ENCODE measurements around the gene ELF5.

ELF5 gene

DNA sequence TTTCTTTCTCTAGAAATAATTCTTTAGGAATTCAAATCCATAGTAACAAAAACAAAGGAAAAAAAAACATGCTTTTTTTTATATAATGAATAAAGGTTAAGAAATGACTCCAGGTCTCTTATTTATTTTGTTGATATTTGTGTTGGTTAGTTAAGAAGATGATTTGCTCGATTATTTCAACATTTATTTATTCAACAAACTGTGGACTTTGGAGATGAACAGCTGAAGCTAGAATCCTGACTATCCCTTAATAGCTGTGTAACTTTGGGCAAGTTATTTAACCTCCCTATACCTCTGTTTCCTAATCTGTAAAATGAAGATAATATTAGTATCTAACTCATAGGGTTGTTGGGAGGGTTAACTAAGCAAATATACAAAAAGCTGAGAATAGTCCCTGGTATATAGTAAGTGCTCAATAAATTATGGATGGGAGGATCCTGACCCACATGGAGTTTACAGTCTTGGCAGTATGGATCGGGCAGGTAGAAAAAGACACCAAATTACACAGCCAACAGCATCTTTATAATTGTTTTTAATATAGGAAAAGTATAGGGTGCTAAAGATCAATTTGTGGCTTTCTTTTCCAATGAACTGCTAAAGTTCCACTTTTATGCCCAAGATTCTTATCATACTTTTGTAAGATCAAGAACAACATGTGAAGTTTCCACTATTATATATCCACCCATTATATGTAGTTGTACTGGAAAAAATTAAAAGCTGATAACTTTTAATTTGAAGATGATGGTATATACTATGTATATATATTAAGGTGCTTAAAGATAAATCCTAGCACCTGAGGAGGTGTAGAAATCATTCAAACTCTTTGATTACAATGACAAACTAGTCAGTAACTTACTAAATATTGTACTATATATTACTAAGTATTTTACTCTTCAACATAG lies 76.1 kb downstream of the ELF5 start:
- peak overlapping the region; percentile 70; the same call in 1 of the 2 replicates for H3K4me3 ChIP-seq (ENCODE audit: low read depth, low read length)
- no peaks in the 10 kb centered on the region for H3K4me1 ChIP-seq (ENCODE audit: control insufficient read depth, insufficient read depth, low read length)
- ChIA-PET CTCF (interaction anchor here (0.6 to 1.3 kb wide), 5 partner anchors 9 to 1828 kb away, joined by 3 to 4 read pairs (median 4); no protein-coding TSS in a partner anchor), POLR2A (interaction anchor here (0.8 to 1.4 kb wide), 3 partner anchors 13 to 79 kb away, joined by 3 to 4 read pairs (median 3); partner anchors contain the start of gene ABTB2)
- H3K27ac ChIP-seq (ENCODE audit: extremely low read depth, low read depth, low read length) = no peak overlapping the region
- H3K9me3 ChIP-seq (ENCODE audit: control insufficient read depth, insufficient read depth, low read depth, low read length) = no peaks in the 10 kb centered on the region
- H3K36me3 ChIP-seq (ENCODE audit: control insufficient read depth in 2 of 2, insufficient read depth in 1 of 2, low read length in 2 of 2) = no peaks in the 10 kb centered on the region
- TF ChIP-seq ZNF121 (tag by site-specific recombination; IDR thresholded peaks at IDR 0.05) = no peak
- no peak for TF ChIP-seq ZNF239 (tag by site-specific recombination; IDR thresholded peaks at IDR 0.05)
- no peak for TF ChIP-seq KLF16 (tag by site-specific recombination; IDR thresholded peaks at IDR 0.05)
- no peak for TF ChIP-seq ZNF600 (tag by site-specific recombination; IDR thresholded peaks at IDR 0.05)
- TF ChIP-seq, protein P1, sequence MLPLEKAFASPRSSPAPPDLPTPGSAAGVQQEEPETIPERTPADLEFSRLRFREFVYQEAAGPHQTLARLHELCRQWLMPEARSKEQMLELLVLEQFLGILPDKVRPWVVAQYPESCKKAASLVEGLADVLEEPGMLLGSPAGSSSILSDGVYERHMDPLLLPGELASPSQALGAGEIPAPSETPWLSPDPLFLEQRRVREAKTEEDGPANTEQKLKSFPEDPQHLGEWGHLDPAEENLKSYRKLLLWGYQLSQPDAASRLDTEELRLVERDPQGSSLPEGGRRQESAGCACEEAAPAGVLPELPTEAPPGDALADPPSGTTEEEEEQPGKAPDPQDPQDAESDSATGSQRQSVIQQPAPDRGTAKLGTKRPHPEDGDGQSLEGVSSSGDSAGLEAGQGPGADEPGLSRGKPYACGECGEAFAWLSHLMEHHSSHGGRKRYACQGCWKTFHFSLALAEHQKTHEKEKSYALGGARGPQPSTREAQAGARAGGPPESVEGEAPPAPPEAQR (tag by site-specific recombination; IDR thresholded peaks at IDR 0.05) = no peak
- no peak for TF ChIP-seq ZNF521 (tag by site-specific recombination; IDR thresholded peaks at IDR 0.05)
- no peak for TF ChIP-seq ZNF266 (tag by site-specific recombination; IDR thresholded peaks at IDR 0.05; ENCODE audit: low read depth)
- TF ChIP-seq, protein P2, sequence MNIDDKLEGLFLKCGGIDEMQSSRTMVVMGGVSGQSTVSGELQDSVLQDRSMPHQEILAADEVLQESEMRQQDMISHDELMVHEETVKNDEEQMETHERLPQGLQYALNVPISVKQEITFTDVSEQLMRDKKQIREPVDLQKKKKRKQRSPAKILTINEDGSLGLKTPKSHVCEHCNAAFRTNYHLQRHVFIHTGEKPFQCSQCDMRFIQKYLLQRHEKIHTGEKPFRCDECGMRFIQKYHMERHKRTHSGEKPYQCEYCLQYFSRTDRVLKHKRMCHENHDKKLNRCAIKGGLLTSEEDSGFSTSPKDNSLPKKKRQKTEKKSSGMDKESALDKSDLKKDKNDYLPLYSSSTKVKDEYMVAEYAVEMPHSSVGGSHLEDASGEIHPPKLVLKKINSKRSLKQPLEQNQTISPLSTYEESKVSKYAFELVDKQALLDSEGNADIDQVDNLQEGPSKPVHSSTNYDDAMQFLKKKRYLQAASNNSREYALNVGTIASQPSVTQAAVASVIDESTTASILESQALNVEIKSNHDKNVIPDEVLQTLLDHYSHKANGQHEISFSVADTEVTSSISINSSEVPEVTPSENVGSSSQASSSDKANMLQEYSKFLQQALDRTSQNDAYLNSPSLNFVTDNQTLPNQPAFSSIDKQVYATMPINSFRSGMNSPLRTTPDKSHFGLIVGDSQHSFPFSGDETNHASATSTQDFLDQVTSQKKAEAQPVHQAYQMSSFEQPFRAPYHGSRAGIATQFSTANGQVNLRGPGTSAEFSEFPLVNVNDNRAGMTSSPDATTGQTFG (tag by site-specific recombination; IDR thresholded peaks at IDR 0.05; ENCODE audit: borderline replicate concordance) = no peak
- no peak for TF ChIP-seq ZNF112 (tag by site-specific recombination; IDR thresholded peaks at IDR 0.05)
- TF ChIP-seq, protein P3, sequence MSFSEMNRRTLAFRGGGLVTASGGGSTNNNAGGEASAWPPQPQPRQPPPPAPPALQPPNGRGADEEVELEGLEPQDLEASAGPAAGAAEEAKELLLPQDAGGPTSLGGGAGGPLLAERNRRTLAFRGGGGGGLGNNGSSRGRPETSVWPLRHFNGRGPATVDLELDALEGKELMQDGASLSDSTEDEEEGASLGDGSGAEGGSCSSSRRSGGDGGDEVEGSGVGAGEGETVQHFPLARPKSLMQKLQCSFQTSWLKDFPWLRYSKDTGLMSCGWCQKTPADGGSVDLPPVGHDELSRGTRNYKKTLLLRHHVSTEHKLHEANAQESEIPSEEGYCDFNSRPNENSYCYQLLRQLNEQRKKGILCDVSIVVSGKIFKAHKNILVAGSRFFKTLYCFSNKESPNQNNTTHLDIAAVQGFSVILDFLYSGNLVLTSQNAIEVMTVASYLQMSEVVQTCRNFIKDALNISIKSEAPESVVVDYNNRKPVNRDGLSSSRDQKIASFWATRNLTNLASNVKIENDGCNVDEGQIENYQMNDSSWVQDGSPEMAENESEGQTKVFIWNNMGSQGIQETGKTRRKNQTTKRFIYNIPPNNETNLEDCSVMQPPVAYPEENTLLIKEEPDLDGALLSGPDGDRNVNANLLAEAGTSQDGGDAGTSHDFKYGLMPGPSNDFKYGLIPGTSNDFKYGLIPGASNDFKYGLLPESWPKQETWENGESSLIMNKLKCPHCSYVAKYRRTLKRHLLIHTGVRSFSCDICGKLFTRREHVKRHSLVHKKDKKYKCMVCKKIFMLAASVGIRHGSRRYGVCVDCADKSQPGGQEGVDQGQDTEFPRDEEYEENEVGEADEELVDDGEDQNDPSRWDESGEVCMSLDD (tag by site-specific recombination; IDR thresholded peaks at IDR 0.05) = no peak
- TF ChIP-seq YY1 (tag by site-specific recombination; IDR thresholded peaks at IDR 0.05) = no peak
- no peak for TF ChIP-seq ZNF157 (tag by site-specific recombination; IDR thresholded peaks at IDR 0.05)
- no peak for TF ChIP-seq ZNF175 (tag by site-specific recombination; IDR thresholded peaks at IDR 0.05)
- no peak for TF ChIP-seq ZNF16 (tag by site-specific recombination; IDR thresholded peaks at IDR 0.05; ENCODE audit: low read depth)
- no peak for TF ChIP-seq ZNF221 (tag by site-specific recombination; IDR thresholded peaks at IDR 0.05; ENCODE audit: borderline replicate concordance)
- TF ChIP-seq ZNF677 (tag by site-specific recombination; IDR thresholded peaks at IDR 0.05) = no peak
- TF ChIP-seq, protein P4, sequence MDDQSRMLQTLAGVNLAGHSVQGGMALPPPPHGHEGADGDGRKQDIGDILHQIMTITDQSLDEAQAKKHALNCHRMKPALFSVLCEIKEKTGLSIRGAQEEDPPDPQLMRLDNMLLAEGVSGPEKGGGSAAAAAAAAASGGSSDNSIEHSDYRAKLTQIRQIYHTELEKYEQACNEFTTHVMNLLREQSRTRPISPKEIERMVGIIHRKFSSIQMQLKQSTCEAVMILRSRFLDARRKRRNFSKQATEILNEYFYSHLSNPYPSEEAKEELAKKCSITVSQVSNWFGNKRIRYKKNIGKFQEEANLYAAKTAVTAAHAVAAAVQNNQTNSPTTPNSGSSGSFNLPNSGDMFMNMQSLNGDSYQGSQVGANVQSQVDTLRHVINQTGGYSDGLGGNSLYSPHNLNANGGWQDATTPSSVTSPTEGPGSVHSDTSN (CRISPR knock-in tag; IDR thresholded peaks at IDR 0.05) = no peak
- TF ChIP-seq ZNF423 (tag by site-specific recombination; IDR thresholded peaks at IDR 0.05) = no peak
